Measurements from ENCODE around the gene NOS1.

The NOS1 gene

GRCh38 chr12:117328556-117329100 is 32.8 kb downstream of the NOS1 start:
- DNase-seq, result peak; percentile 41

GRCh38 chr12:117322428-117322827 is 39.0 kb downstream of the NOS1 start:
- no peak for DNase-seq

DNA sequence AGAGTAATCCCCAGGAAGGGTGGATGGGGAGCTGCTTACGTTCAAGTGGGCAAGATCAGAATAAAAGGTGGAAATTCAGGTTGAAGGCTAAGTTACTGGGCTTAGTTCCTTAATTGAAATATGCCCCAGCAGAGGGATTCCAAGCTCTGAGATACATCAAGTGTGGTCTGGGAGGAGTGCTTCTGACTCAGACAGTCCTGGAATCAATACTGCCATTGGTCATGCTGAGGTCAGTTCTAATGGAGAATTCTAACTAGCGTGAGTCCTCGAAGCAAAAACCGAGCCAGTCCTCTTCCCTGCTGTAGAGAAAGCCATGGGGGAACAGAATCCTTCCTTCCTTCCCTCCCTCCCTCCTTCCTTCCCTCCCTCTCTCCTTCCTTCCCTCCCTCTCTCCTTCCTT is 39.9 kb downstream of the NOS1 start:
- DNase-seq, result no peak

DNA sequence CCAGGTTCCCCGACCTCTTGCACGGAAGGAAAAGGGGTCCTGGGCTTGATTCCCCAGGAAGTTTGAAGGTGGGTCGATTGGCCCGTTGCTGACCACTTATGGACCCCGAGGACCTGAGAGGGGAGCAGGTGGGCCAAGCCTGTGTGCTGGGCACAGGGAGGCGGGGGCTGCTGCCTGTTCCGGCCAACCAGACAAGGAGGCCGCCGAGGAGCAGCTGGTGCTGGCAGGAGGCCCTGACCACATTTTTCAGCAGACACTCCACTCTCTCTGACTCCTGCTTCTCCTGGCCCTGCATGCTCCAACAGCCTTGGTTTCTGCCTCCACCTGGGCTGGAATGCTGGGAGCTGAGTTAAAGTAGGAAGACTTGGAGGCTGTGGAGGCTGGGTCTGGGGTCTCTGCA is 42.8 kb downstream of the NOS1 start:
- DNase-seq, result no peak

- no peak for DNase-seq
Measured at GRCh38 chr12:117316336-117316735, 45.1 kb downstream of the NOS1 start.

GRCh38 chr12:117313926-117314325 is 47.5 kb downstream of the NOS1 start:
- no peak for DNase-seq

DNA sequence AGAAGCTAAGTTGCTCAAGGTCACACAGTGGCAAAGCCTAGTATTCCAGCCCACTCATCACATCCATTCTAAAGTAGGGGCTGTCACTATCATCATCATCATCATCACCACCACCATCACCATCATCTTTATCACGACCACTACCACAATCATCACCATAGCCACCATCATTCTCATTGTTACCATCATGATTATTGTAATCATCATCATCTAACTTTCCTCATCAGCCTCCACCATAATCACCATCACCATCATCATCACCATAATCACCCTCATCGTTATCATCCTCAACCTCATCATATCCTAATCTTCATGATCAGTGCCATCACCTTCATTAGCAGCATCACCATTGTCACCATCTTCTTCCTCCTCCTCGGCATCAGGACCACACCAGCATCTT is 48.7 kb downstream of the NOS1 start:
- DNase-seq, result no peak

- no peak for DNase-seq
Measured at GRCh38 chr12:117309276-117309925, 52.0 kb downstream of the NOS1 start.

- DNase-seq, result no peak
Measured at GRCh38 chr12:117300174-117300573, 61.3 kb downstream of the NOS1 start.

DNA sequence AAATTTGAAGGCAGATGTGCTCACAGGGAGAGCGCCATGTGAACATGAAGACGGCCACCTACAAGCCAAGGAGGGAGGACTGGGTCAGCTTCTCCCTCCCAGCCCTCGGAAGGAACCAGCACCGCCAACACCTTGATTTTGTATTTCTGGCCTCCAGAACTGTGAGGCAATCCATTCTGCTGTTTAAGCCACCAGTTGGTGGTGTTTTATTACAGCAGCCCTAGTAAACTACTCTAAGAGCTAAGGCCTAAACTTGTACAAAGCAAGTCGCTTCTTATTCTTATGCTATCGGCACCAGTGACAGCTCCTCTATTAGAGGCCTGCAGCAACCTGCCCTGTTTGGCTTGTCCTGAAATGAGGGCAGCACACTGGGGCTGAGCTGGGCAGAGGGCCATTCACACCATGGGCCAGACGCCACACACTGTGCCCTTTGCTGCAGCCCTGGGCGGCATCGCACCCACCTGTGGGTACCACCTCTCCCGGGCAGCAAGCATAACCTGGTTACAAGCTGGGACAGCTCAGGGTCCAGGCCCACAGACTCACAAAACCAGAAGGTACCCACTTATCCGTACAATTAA is 62.7 kb downstream of the NOS1 start:
- DNase-seq, result no peak

DNA sequence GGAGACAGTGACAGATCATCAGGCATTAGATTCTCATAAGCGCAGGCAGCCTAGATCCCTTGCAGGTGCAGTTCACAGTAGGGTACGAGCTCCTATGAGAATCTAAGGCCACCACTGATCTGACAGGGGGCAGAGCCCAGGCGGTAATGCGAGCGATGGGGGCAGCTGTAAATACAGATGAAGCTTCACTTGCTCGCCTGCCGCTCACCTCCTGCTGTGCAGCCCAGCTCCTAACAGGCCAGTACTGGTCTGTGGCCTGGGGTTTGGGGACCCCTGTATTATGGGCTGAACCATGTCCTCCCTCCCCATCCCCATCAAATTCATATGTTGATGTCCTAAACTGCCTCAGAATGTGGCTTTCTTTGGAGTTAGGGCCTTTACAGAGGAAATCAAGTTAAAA is 63.2 kb downstream of the NOS1 start:
- no peak for DNase-seq

DNA sequence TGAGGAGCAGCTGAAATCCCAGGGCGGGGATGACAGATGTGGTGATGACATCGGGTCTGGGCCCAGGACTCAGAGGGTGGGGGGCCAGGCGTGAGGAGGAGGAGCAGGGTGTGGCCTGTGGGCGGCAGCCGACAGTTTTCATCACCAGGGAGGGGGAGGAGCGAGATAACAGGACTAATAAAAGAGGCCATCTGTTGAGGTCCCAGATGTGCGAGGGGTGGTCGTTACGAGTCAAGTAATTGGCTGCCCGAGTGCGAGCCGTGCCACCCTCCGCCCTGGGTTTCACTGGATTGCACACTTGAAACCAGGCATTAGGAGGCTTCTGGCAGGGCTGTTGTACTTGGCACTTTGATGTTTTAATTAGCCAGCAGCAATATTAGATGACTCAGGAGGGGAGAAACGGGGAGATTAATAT is 67.2 kb downstream of the NOS1 start:
- peak; percentile 75 for DNase-seq

DNA sequence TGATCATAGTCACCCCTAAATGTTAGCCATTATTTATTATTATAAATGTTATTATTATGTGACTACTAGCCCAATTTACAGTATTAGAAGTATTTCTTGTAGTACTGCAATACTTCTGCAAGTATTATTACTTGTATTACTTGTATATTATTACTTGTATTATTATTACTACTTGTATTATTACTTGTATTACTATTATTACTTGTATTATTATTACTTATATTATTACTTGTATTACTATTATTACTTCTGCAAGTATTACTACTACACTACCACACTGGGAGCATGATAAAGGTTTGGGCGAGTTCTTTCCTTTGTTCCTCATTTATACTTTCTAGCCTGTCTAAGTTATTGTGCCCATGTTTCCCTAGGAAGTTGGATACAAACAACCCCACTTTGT is 67.9 kb downstream of the NOS1 start:
- DNase-seq, result no peak

GRCh38 chr12:117292688-117293087 is 68.7 kb downstream of the NOS1 start:
- no peak for DNase-seq

DNA sequence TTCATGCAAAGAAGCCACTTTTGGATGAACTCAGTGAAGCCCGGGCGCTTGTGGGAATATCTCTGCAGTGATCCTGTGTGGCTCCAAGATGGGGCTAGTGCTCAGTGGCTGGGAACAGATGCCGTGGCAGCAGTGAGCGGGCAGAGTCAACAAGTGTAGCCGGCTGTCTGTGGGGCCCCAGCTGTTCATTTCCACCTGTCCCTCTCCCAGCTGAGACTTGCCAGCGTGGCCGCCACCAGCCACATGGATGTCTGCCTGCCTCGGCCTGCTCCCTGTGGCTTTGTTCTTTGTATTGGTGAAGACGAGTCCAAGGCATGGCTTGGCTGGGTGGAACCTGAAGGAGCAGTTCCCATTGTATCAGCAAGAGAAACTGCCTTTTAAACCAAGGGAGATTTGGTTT is 77.3 kb downstream of the NOS1 start:
- peak; percentile 8 for DNase-seq

- DNase-seq, result no peak
Measured at GRCh38 chr12:117282490-117282889, 78.9 kb downstream of the NOS1 start.

DNA sequence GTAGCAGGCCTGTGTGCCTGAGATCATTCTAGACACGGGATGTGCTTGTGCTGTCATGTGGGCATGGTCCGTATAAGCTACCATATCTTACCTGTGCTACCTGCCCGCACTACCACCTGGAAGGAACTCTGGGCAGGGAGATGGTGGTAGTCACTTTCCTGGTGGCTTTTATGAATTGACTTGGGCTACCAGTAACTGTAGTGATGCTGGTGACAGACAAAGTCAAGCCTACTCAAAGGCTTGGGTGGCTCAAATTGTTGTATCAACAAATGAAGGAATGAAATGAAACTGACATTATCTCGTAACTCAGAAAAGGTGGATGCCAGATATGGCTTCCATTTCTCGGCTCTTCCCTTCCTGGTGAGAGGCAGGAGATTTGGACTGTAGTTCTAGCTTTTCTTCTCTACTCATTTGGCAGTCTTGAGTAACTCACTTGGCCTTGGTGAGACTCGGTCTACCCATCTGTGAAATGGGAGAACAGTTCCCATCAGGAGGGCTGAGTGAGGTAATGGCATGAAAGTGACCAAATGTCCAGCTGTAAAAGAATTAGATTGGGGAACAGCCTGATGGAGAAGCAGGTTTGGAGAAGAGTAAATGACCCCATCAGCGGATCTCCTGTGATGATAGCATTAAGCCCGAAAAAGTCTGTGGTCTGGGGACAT is 81.3 kb downstream of the NOS1 start:
- no peak for DNase-seq

GRCh38 chr12:117279606-117280005 is 81.8 kb downstream of the NOS1 start:
- peak; percentile 25 for DNase-seq

GRCh38 chr12:117277875-117278274 is 83.6 kb downstream of the NOS1 start:
- DNase-seq, result no peak

DNA sequence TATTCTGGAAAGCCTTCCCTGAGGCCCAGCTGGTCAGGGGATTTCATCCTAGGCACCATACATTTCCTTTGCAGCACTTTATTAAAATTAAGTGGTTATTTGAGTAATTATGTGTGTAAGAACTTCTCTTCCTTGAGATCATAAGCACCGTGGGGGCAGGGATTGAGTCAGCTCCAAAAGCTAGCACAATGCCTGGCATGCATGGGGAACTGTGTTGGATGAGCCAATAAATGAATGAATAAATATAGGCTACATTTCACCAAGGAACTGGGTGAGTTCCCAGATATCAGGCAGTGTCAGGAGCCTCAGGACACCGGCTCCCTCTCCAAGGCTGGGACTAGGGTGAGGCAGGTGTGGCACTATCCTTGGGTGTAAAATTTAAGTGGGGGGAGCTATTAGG is 88.3 kb downstream of the NOS1 start:
- no peak for DNase-seq

- no peak for DNase-seq
Measured at GRCh38 chr12:117272690-117273089, 88.7 kb downstream of the NOS1 start.

DNA sequence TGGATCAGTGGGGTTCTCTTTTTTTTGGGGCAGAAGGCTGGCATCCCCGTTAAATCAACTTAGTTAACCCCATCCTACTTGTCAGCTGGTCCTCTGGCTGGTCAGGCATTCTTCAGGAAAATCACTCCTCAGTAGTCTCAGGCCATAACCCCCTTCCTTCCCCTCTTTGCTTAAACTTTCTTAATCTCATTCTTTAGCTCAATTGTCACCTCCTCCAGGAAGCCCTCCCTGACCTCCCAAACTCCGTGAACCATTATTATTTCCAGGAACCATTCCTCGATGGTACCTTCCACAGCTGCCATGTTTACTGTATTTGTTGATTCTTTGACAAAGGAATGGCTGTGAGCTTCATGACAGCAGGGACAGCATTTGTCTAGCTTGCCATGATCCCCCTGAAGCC is 98.7 kb downstream of the NOS1 start:
- DNase-seq, result no peak

- no peak for DNase-seq
Measured at GRCh38 chr12:117261247-117261646, 100.2 kb downstream of the NOS1 start.

- no peak for DNase-seq
Measured at GRCh38 chr12:117255386-117255785, 106.0 kb downstream of the NOS1 start.
